MM.1S (cell line): ENCODE data around the gene KRTAP5-7.

Experiments
- DNase-seq: peaks from one replicate; pipeline ENCODE4 v3.0.0-alpha.2; 2015
- H2AFZ ChIP-seq: fragments of 300-600 bp; sonication (generic); 2 replicates; pipeline ENCODE4 v1.6.0; 2016; ENCODE audit warnings: antibody characterized with exemption, low read length
- H3F3A ChIP-seq: fragments of 300-600 bp; sonication (generic); 2 replicates; pipeline ENCODE4 v1.6.1; 2016; ENCODE audit warnings: mild to moderate bottlenecking, antibody characterized with exemption, low read length, moderate library complexity, mixed read lengths; ENCODE audit not compliant: insufficient read depth
- H3K27ac ChIP-seq: fragments of 300-600 bp; sonication (generic); 2 replicates; pipeline ENCODE4 v1.5.1; 2016; ENCODE audit warnings: mild to moderate bottlenecking, low read length
- H3K27me3 ChIP-seq: fragments of 300-600 bp; sonication (generic); replicated peaks from 2 replicates; pipeline ENCODE4 v1.6.0; 2016; ENCODE audit warnings: low read length; ENCODE audit not compliant: insufficient read depth
- H3K36me3 ChIP-seq: fragments of 300-600 bp; sonication (generic); replicated peaks from 2 replicates; pipeline ENCODE4 v1.6.1; 2016; ENCODE audit warnings: mild to moderate bottlenecking, low read length, mixed read lengths; ENCODE audit not compliant: insufficient read depth
- H3K4me1 ChIP-seq: fragments of 300-600 bp; sonication (generic); 2 replicates; pipeline ENCODE4 v1.6.1; 2016; ENCODE audit warnings: low read length, mixed read lengths
- H3K4me2 ChIP-seq: fragments of 300-600 bp; sonication (generic); 2 replicates; pipeline ENCODE4 v1.6.0; 2016; ENCODE audit warnings: low read depth, low read length
- H3K4me3 ChIP-seq: fragments of 300-600 bp; sonication (generic); 2 replicates; pipeline ENCODE4 v1.5.1; 2016; ENCODE audit warnings: low read length, mixed read lengths
- H3K79me2 ChIP-seq: fragments of 300-600 bp; sonication (generic); 2 replicates; pipeline ENCODE4 v1.6.1; 2016; ENCODE audit warnings: mixed run types, low read length, mixed read lengths
- H3K9ac ChIP-seq: fragments of 300-600 bp; sonication (generic); 2 replicates; pipeline ENCODE4 v1.6.1; 2016; ENCODE audit warnings: low read length, mixed read lengths
- H3K9me2 ChIP-seq: fragments of 300-600 bp; sonication (generic); replicated peaks from 2 replicates; pipeline ENCODE4 v1.6.1; 2016; ENCODE audit warnings: mild to moderate bottlenecking, low read length, mixed read lengths; ENCODE audit not compliant: insufficient read depth
- H3K9me3 ChIP-seq: fragments of 300-600 bp; sonication (generic); replicated peaks from 2 replicates; pipeline ENCODE4 v1.6.1; 2016; ENCODE audit warnings: mild to moderate bottlenecking, low read length, mixed read lengths; ENCODE audit not compliant: insufficient read depth
- H4K20me1 ChIP-seq: fragments of 300-600 bp; sonication (generic); 2 replicates; pipeline ENCODE4 v1.6.1; 2016; ENCODE audit warnings: mild to moderate bottlenecking, low read length, moderate library complexity, mixed read lengths; ENCODE audit not compliant: insufficient read depth
- CTCF ChIP-seq: fragments of 300-600 bp; sonication (generic); IDR thresholded peaks from 2 replicates; pipeline ENCODE4 v1.5.1; 2016; ENCODE audit warnings: antibody characterized with exemption, low read length, mixed read lengths
- EZH2 ChIP-seq: fragments of 300-600 bp; sonication (generic); optimal IDR thresholded peaks from 2 replicates; pipeline ENCODE3; 2017; ENCODE audit warnings: low read depth, mild to moderate bottlenecking, antibody characterized with exemption, low read length, mixed read lengths
- EZH2phosphoT487 ChIP-seq: fragments of 300-600 bp; sonication (generic); IDR thresholded peaks from 2 replicates; pipeline ENCODE4 v1.6.1; 2018; ENCODE audit warnings: antibody characterized with exemption, low read length

KRTAP5-7 gene

GRCh38 chr11:71563406-71563805, 36.3 kb downstream of the KRTAP5-7 start:
- Histone ChIP-seq H3K4me3 (no peak overlapping the region), H3K4me1 (no peaks in the 10 kb centered on the region), H2AFZ (no peak overlapping the region), H3K9me3 (no peaks in the 10 kb centered on the region), H3K36me3 (no peaks in the 10 kb centered on the region), H3K27ac (no peak overlapping the region), H3K4me2 (no peak overlapping the region), H3K9ac (no peak overlapping the region), H3K27me3 (peaks cover 58% of the 10 kb centered on the region), H3F3A (no peaks in the 10 kb centered on the region), H3K9me2 (no peaks in the 10 kb centered on the region), H4K20me1 (no peaks in the 10 kb centered on the region), H3K79me2 (no peaks in the 10 kb centered on the region)
- TF ChIP-seq EZH2phosphoT487 (no peak), CTCF (peak; percentile 47), EZH2 (no peak)
- peak; percentile 38 for DNase-seq

DNA sequence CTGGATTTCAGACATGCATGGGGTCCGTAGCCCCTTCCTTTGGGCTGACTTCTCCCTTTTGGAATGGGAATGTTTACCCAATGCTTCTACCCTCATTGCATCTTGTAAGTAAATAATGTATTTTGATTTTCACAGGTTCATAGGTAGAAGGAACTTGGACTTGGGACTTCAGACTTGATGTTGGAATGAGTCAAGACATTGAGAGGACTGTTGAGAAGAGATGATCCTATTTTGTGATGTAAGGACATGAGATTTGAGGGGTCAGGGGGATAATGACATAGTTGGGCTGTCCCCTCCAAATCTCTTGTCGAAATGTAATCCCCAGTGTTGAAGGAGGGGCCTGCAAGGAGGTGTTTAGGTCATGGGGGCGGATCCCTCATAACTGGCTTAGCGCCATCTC, 37.4 kb downstream of the KRTAP5-7 start:
- no peak overlapping the region for H3K4me3 ChIP-seq
- H3K9ac ChIP-seq = no peak overlapping the region
- H2AFZ ChIP-seq = no peak overlapping the region
- no peak for DNase-seq
- no peaks in the 10 kb centered on the region for H4K20me1 ChIP-seq
- no peaks in the 10 kb centered on the region for H3F3A ChIP-seq
- H3K36me3 ChIP-seq = no peaks in the 10 kb centered on the region
- no peak overlapping the region for H3K4me2 ChIP-seq
- no peaks in the 10 kb centered on the region for H3K4me1 ChIP-seq
- H3K9me2 ChIP-seq = no peaks in the 10 kb centered on the region
- H3K79me2 ChIP-seq = no peaks in the 10 kb centered on the region
- TF ChIP-seq EZH2 (no peak), CTCF (no peak), EZH2phosphoT487 (no peak)
- H3K27me3 ChIP-seq = peaks cover 65% of the 10 kb centered on the region
- H3K27ac ChIP-seq = no peak overlapping the region
- no peaks in the 10 kb centered on the region for H3K9me3 ChIP-seq

GRCh38 chr11:71565263-71565662, 38.2 kb downstream of the KRTAP5-7 start, which contains the start of gene KRTAP5-10:
Gene KRTAP5-10 (plus strand): TSS chr11:71565563. CDS start chr11:71565588, 25 bp downstream.
- H3K79me2 ChIP-seq = no peaks in the 10 kb centered on the region
- DNase-seq = no peak
- no peaks in the 10 kb centered on the region for H3K9me2 ChIP-seq
- no peak within 1 kb of the TSS for H3K4me2 ChIP-seq
- H2AFZ ChIP-seq = no peak within 1 kb of the TSS
- no peaks in the 10 kb centered on the region for H3K9me3 ChIP-seq
- no peaks in the 10 kb centered on the region for H3K36me3 ChIP-seq
- no peak for TF ChIP-seq EZH2
- no peak for TF ChIP-seq EZH2phosphoT487
- TF ChIP-seq CTCF = no peak
- H3K4me1 ChIP-seq = no peaks in the 10 kb centered on the region
- no peaks in the 10 kb centered on the region for H3F3A ChIP-seq
- no peak within 1 kb of the TSS for H3K4me3 ChIP-seq
- H3K27me3 ChIP-seq = peaks cover 58% of the 10 kb centered on the region
- H3K27ac ChIP-seq = no peak within 1 kb of the TSS
- no peaks in the 10 kb centered on the region for H4K20me1 ChIP-seq
- no peak within 1 kb of the TSS for H3K9ac ChIP-seq
